OCI-LY3 (cell line): ENCODE measurements around the gene IL2RG.

ENCODE experiments used
- H2AFZ ChIP-seq: fragments of 200-600, 300-600 bp; shearing (Covaris generic); 2 replicates; pipeline ENCODE4 v1.6.0; 2014; ENCODE audit warnings: antibody characterized with exemption, low read depth, low read length
- H3K27ac ChIP-seq: fragments of 200-600, 300-600 bp; sonication (generic); 2 replicates; pipeline ENCODE4 v1.5.1; 2014; ENCODE audit warnings: mild to moderate bottlenecking, low read length, moderate library complexity, mixed read lengths
- H3K27me3 ChIP-seq: fragments of 200-600, 300-600 bp; sonication (generic); 2 replicates; pipeline ENCODE4 v1.6.1; 2014; ENCODE audit warnings: low read depth, low read length, mixed read lengths
- H3K36me3 ChIP-seq: fragments of 200-600, 300-600 bp; sonication (generic); replicated peaks from 2 replicates; pipeline ENCODE3; 2014; ENCODE audit warnings: low read depth, low read length, mixed read lengths
- H3K4me1 ChIP-seq: fragments of 300-600, 200-600 bp; sonication (generic); 2 replicates; pipeline ENCODE4 v1.6.1; 2014; ENCODE audit warnings: low read length, mixed read lengths
- H3K4me2 ChIP-seq: fragments of 200-600, 300-600 bp; sonication (generic); 2 replicates; pipeline ENCODE4 v1.6.1; 2014; ENCODE audit warnings: low read length, mixed read lengths
- H3K4me3 ChIP-seq: fragments of 300-600, 200-600 bp; sonication (generic); 2 replicates; pipeline ENCODE4 v1.5.1; 2014; ENCODE audit warnings: antibody characterized with exemption, mild to moderate bottlenecking, low read length, moderate library complexity
- H3K79me2 ChIP-seq: fragments of 300-600, 200-600 bp; shearing (Covaris generic); 2 replicates; pipeline ENCODE4 v1.6.1; 2014; ENCODE audit warnings: mild to moderate bottlenecking, low read length, mixed read lengths
- H3K9ac ChIP-seq: fragments of 300-600, 200-600 bp; shearing (Covaris generic); 2 replicates; pipeline ENCODE4 v1.6.0; 2014; ENCODE audit warnings: mild to moderate bottlenecking, low read length, moderate library complexity
- H3K9me3 ChIP-seq: fragments of 200-600, 300-600 bp; shearing (Covaris generic); 2 replicates; pipeline ENCODE4 v1.6.1; 2014; ENCODE audit warnings: low read length, mixed read lengths; ENCODE audit not compliant: insufficient read depth
- H4K20me1 ChIP-seq: fragments of 200-600, 300-600 bp; sonication (generic); 2 replicates; pipeline ENCODE4 v1.6.1; 2016; ENCODE audit warnings: low read length, mixed read lengths; ENCODE audit not compliant: insufficient read depth
- CTCF ChIP-seq: fragments of 200-600, 300-600 bp; sonication (generic); IDR thresholded peaks from 2 replicates; pipeline ENCODE4 v1.5.1; 2014; ENCODE audit warnings: antibody characterized with exemption, low read length, low read depth
- EZH2phosphoT487 ChIP-seq: fragments of 200-600 bp; shearing (Covaris generic); IDR thresholded peaks from 2 replicates; pipeline ENCODE4 v1.6.1; 2018; ENCODE audit warnings: antibody characterized with exemption, mixed run types, low read depth

Gene IL2RG

GRCh38 chrX:71068044-71068918 is 43.1 kb downstream of the IL2RG start, which contains the start of gene SNX12:
SNX12 (minus strand) TSS chrX:71068334; CDS start chrX:71068306, 28 bp downstream.
- Histone ChIP-seq H3K27ac (peak within 1 kb of the TSS; percentile 61), H3K4me1 (peaks cover 11% of the 10 kb centered on the region), H3K9me3 (no peaks in the 10 kb centered on the region), H3K4me2 (peak within 1 kb of the TSS; percentile 91), H3K9ac (peak within 1 kb of the TSS; percentile 92), H2AFZ (peak within 1 kb of the TSS; percentile 97), H4K20me1 (no peaks in the 10 kb centered on the region), H3K27me3 (no peaks in the 10 kb centered on the region), H3K79me2 (peaks cover 27% of the 10 kb centered on the region), H3K4me3 (peak within 1 kb of the TSS; percentile 99), H3K36me3 (no peaks in the 10 kb centered on the region)
- TF ChIP-seq CTCF (no peak), EZH2phosphoT487 (no peak)

GRCh38 chrX:71067712-71068043 is 43.7 kb downstream of the IL2RG start:
- no peaks in the 10 kb centered on the region for H3K27me3 ChIP-seq
- no peaks in the 10 kb centered on the region for H3K36me3 ChIP-seq
- H3K4me3 ChIP-seq = peak overlapping the region; percentile 95
- no peaks in the 10 kb centered on the region for H3K9me3 ChIP-seq
- H3K4me2 ChIP-seq = peak overlapping the region; percentile 86
- peak overlapping the region; percentile 53 for H3K27ac ChIP-seq
- H3K9ac ChIP-seq = peak overlapping the region; percentile 80
- H2AFZ ChIP-seq = peak overlapping the region; percentile 88
- H3K4me1 ChIP-seq = peaks cover 11% of the 10 kb centered on the region
- no peaks in the 10 kb centered on the region for H4K20me1 ChIP-seq
- TF ChIP-seq EZH2phosphoT487 = no peak
- TF ChIP-seq CTCF = no peak
- H3K79me2 ChIP-seq = peaks cover 27% of the 10 kb centered on the region

DNA sequence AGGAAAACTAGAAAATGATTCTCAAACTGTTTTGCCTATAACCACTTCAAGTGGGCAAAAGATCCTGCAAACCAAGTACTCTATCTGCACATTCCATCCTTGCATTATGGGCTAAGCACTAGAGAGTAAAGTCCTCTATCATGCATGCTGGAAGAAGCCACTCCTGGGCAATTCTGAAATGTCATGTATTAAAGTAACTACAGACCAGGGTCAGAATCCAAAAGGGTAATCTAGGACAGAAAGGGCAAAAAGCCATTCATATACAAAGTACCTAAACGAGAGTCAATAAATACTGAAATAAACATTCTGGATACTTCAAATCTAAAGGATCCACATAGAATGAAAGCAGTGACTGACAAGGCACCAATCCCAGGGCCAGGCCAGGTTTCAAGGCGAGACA is 44.3 kb downstream of the IL2RG start:
- no peaks in the 10 kb centered on the region for H3K36me3 ChIP-seq
- H3K9me3 ChIP-seq = no peaks in the 10 kb centered on the region
- peak overlapping the region; percentile 95 for H3K4me3 ChIP-seq
- H3K4me2 ChIP-seq = peak overlapping the region; percentile 86
- H3K27ac ChIP-seq = no peak overlapping the region
- no peak overlapping the region for H2AFZ ChIP-seq
- peaks cover 11% of the 10 kb centered on the region for H3K4me1 ChIP-seq
- TF ChIP-seq CTCF = no peak
- TF ChIP-seq EZH2phosphoT487 = no peak
- H3K27me3 ChIP-seq = no peaks in the 10 kb centered on the region
- H3K79me2 ChIP-seq = peaks cover 27% of the 10 kb centered on the region
- H3K9ac ChIP-seq = peak overlapping the region; percentile 80
- H4K20me1 ChIP-seq = no peaks in the 10 kb centered on the region

DNA sequence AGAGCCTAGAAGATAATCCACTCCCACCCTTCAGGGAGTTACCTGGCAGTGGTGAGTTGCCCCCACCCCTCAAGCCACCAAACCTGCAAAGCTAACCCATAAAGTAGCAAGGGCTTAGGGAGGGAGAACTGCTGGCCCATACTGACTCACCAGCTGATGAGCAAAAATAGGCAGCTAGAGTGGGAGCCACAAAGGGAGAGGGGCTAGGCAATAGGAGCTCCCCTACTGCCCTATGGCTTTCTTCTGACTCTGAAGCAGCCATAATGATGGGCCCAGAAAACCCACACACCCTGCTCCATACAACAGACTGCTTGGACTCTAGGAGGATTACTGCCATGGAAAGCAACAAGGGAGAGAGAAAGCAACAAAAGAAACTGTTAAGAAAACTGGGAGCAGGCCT is 51.2 kb downstream of the IL2RG start:
- Histone ChIP-seq H3K27me3 (no peaks in the 10 kb centered on the region), H2AFZ (no peak overlapping the region), H3K4me3 (no peak overlapping the region), H3K9ac (no peak overlapping the region), H3K9me3 (no peaks in the 10 kb centered on the region), H3K79me2 (peaks cover 7% of the 10 kb centered on the region; the same call in 1 of the 2 replicates), H4K20me1 (no peaks in the 10 kb centered on the region), H3K27ac (no peak overlapping the region), H3K4me1 (peaks cover 4% of the 10 kb centered on the region; the same call in 1 of the 2 replicates), H3K4me2 (no peak overlapping the region), H3K36me3 (peaks cover 11% of the 10 kb centered on the region)
- TF ChIP-seq EZH2phosphoT487 = no peak
- no peak for TF ChIP-seq CTCF
